Smooth muscle cell (in vitro differentiated cells): ENCODE data around the gene HYLS1. TPM values are rescaled to one million over a fixed set of nuclear protein-coding genes. Genes with fewer than 3 reads are reported as not detected.

ENCODE experiments used
- DNase-seq: peaks from one replicate; lab custom pipeline; 2025; ENCODE audit not compliant: unreplicated experiment; lab: John Stamatoyannopoulos, UW
- H2AFZ ChIP-seq: fragments of 200-600 bp; sonication (generic); 2 replicates; pipeline ENCODE4 v1.6.0; 2016; ENCODE audit warnings: antibody characterized with exemption, low read depth, mild to moderate bottlenecking
- H3F3A ChIP-seq: fragments of 200-600 bp; sonication (generic); 2 replicates; pipeline ENCODE4 v1.6.0; 2017; ENCODE audit warnings: antibody characterized with exemption, low read depth
- H3K27ac ChIP-seq: fragments of 200-600 bp; sonication (generic); 2 replicates; pipeline ENCODE4 v1.5.1; 2016; ENCODE audit warnings: low read depth, mild to moderate bottlenecking
- H3K27me3 ChIP-seq: fragments of 200-600 bp; sonication (generic); 2 replicates; pipeline ENCODE4 v1.6.1; 2016; ENCODE audit warnings: low read depth, mild to moderate bottlenecking
- H3K36me3 ChIP-seq: fragments of 200-600 bp; sonication (generic); 2 replicates; pipeline ENCODE4 v1.5.1; 2016; ENCODE audit warnings: low read depth
- H3K4me1 ChIP-seq: fragments of 200-600 bp; sonication (generic); 2 replicates; pipeline ENCODE4 v1.5.1; 2016; ENCODE audit warnings: low read depth
- H3K4me2 ChIP-seq: fragments of 200-600 bp; sonication (generic); 2 replicates; pipeline ENCODE4 v1.6.0; 2016; ENCODE audit warnings: mild to moderate bottlenecking
- H3K4me3 ChIP-seq: fragments of 200-600 bp; sonication (generic); 2 replicates; pipeline ENCODE4 v1.5.1; 2016; ENCODE audit warnings: mild to moderate bottlenecking
- H3K79me2 ChIP-seq: fragments of 200-600 bp; sonication (generic); 2 replicates; pipeline ENCODE4 v1.6.0; 2016; ENCODE audit warnings: low read depth, mild to moderate bottlenecking
- H3K9ac ChIP-seq: fragments of 200-600 bp; sonication (generic); 2 replicates; pipeline ENCODE4 v1.6.0; 2016; ENCODE audit warnings: low read depth
- H3K9me3 ChIP-seq: fragments of 200-600 bp; sonication (generic); replicated peaks from 2 replicates; pipeline ENCODE4 v1.5.1; 2016; ENCODE audit warnings: low read depth
- H4K20me1 ChIP-seq: fragments of 200-600 bp; sonication (generic); 2 replicates; pipeline ENCODE4 v1.6.0; 2016; ENCODE audit warnings: low read depth
- WGBS: methylation state at CpG from one replicate; pipeline ENCODE4 v1.1.7; 2016; ENCODE audit warnings: low lambda C conversion rate; 5-methylcytosine and 5-hydroxymethylcytosine counted together
- polyA plus RNA-seq: library from polyadenylated mRNA; unstranded; fragments of >200 nt; fragmentation: Nextera tagmentation; extraction: Ambion mirVana; gene quantifications from 2 replicates; pipeline ENCODE4 v1.2.1, GENCODE V29; 2016
- total RNA-seq: library from RNA; depleted of rRNA; stranded (reverse); fragments of >200 nt; gene quantifications from 2 replicates; pipeline ENCODE4 v1.2.3, GENCODE V29; 2014
- TF ChIP-seq, protein P1 (sequence below): fragments of 200-600 bp; sonication (generic); IDR thresholded peaks from 2 replicates; pipeline ENCODE4 v1.5.1; 2017; ENCODE audit warnings: borderline replicate concordance, mild to moderate bottlenecking, antibody characterized with exemption; ENCODE audit not compliant: insufficient read depth, poor library complexity, severe bottlenecking

Gene HYLS1
- total and polyA plus RNA-seq, 2 experiments from 2014 or later: 4.1 to 6.4 TPM

DNA sequence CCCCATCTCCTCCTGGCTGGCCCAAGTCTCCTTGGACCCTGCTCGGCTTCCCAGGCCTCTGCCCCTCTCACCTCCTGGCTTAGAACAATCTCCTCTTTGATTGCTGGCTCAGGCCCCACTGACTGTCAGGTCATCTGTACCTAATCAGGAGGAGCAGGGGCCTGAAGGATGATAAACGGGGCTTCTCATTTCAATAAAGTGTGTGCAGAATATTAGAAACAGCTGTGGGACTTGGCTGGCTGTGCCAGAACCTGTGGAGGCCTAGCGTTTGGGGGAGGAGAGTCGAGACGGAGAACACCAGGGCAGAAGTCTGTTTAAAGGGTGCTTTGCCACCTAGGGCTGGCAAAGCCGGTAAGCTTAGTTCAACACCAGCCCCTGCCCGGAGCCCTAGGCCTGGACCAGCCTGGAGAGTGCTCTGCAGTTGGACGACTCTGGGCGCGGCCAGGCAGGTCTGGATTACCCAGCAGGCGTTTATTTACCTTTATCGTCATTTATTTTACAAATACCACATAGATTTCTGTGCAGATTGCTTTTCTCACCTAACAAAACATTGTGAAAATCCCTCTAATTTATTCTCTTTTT, 48.2 kb downstream of the HYLS1 start:
- no peak overlapping the region for H3K4me3 ChIP-seq
- no peaks in the 10 kb centered on the region for H3K79me2 ChIP-seq
- TF ChIP-seq, protein P1, sequence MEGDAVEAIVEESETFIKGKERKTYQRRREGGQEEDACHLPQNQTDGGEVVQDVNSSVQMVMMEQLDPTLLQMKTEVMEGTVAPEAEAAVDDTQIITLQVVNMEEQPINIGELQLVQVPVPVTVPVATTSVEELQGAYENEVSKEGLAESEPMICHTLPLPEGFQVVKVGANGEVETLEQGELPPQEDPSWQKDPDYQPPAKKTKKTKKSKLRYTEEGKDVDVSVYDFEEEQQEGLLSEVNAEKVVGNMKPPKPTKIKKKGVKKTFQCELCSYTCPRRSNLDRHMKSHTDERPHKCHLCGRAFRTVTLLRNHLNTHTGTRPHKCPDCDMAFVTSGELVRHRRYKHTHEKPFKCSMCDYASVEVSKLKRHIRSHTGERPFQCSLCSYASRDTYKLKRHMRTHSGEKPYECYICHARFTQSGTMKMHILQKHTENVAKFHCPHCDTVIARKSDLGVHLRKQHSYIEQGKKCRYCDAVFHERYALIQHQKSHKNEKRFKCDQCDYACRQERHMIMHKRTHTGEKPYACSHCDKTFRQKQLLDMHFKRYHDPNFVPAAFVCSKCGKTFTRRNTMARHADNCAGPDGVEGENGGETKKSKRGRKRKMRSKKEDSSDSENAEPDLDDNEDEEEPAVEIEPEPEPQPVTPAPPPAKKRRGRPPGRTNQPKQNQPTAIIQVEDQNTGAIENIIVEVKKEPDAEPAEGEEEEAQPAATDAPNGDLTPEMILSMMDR: no peak
- H3K27ac ChIP-seq: no peak overlapping the region
- H3K4me2 ChIP-seq: no peak overlapping the region
- H3K36me3 ChIP-seq: no peaks in the 10 kb centered on the region
- WGBS: 81% methylated on average over 12 of the region's 12 CpGs
- H3F3A ChIP-seq: no peaks in the 10 kb centered on the region
- no peaks in the 10 kb centered on the region for H3K27me3 ChIP-seq
- no peaks in the 10 kb centered on the region for H4K20me1 ChIP-seq
- DNase-seq: no peak
- no peak overlapping the region for H3K9ac ChIP-seq
- no peaks in the 10 kb centered on the region for H3K9me3 ChIP-seq
- H3K4me1 ChIP-seq: no peaks in the 10 kb centered on the region
- H2AFZ ChIP-seq: no peak overlapping the region

DNA sequence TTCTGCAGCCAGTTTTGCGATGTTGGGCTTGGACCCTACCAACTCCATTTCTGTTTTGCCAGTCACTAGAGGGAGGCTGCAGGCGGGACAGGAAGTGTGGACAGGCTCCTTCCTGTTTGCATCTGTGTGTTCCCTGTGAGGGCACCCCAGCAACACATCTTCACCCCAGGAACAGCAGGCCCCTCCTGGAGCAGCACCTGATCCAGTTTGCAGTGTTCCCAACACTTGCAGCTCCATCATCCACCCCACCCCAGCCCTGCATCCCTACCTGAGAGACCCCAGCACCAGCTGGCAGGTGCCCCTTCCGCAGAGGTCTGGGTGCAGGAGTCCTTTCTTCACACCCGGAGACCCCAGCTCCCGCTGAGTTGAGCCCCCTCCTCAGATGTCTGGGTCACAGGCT, 51.0 kb downstream of the HYLS1 start:
- no peak overlapping the region for H3K4me3 ChIP-seq
- no peaks in the 10 kb centered on the region for H3F3A ChIP-seq
- no peak overlapping the region for H3K4me2 ChIP-seq
- H3K4me1 ChIP-seq: peaks cover 3% of the 10 kb centered on the region
- no peak overlapping the region for H2AFZ ChIP-seq
- no peaks in the 10 kb centered on the region for H4K20me1 ChIP-seq
- TF ChIP-seq, protein P1: no peak
- DNase-seq: no peak
- no peaks in the 10 kb centered on the region for H3K79me2 ChIP-seq
- no peaks in the 10 kb centered on the region for H3K36me3 ChIP-seq
- no peaks in the 10 kb centered on the region for H3K9me3 ChIP-seq
- H3K27ac ChIP-seq: no peak overlapping the region
- no peaks in the 10 kb centered on the region for H3K27me3 ChIP-seq
- no peak overlapping the region for H3K9ac ChIP-seq
- WGBS: 95% methylated on average over 5 of the region's 5 CpGs

DNA sequence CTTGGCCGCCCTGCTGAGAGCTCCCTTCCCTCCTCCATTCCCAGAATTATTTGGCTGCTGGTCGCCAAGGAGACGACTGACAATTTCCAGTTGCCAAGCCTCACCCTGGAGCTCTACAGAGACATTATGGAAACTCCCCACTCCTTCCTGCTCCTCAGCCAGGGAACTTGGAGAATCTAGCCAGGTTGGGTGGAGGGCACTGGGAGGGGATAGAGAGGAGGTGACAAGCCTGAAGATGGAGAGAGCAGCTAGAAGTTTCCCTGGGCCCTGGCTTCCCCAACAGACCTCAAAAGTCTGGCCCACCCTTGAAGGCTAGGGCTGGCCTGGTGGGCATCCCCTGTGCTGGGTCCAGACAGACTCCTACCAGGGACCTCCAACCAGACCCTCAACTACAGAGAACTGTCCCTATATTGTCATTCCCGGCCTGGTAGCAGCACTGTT, 51.6 kb downstream of the HYLS1 start:
- WGBS: 61% methylated on average over 4 of the region's 4 CpGs
- Histone ChIP-seq H4K20me1 (no peaks in the 10 kb centered on the region), H3K27ac (no peak overlapping the region), H3K79me2 (no peaks in the 10 kb centered on the region), H3K27me3 (no peaks in the 10 kb centered on the region), H2AFZ (no peak overlapping the region), H3F3A (no peaks in the 10 kb centered on the region), H3K4me3 (no peak overlapping the region), H3K9me3 (no peaks in the 10 kb centered on the region), H3K4me1 (peaks cover 3% of the 10 kb centered on the region), H3K36me3 (no peaks in the 10 kb centered on the region), H3K9ac (no peak overlapping the region), H3K4me2 (no peak overlapping the region)
- TF ChIP-seq, protein P1: no peak
- no peak for DNase-seq

DNA sequence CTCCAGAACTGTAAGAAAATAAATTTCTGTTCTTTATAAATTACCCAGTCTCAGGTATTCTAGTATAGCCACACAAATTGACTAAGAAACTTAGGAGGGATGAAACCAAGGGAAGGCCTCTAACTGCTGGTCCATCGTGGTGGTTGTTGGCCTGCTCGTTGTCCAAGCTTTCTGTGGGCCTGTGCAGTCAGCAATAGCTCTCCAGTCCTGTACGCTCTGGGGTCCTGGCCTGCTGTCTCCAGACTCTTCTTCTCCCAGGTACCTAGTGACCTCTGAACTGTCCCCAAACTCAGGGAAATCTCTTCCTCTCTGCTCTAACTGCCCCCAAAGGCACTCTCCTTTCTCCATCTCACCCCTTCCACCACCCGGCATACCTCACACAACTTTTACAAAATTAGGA, 52.7 kb downstream of the HYLS1 start:
- Histone ChIP-seq H2AFZ (no peak overlapping the region), H3K9me3 (no peaks in the 10 kb centered on the region), H3K4me1 (peaks cover 3% of the 10 kb centered on the region), H3K36me3 (no peaks in the 10 kb centered on the region), H4K20me1 (no peaks in the 10 kb centered on the region), H3K27ac (no peak overlapping the region), H3K27me3 (no peaks in the 10 kb centered on the region), H3K79me2 (no peaks in the 10 kb centered on the region), H3K4me3 (no peak overlapping the region), H3F3A (no peaks in the 10 kb centered on the region), H3K9ac (no peak overlapping the region), H3K4me2 (no peak overlapping the region)
- TF ChIP-seq, protein P1: no peak
- no peak for DNase-seq
- 97% methylated on average over 4 of the region's 4 CpGs for WGBS
